HG02840 (cell line): Measurements from ENCODE around the gene AMN.
"Not testable (repeated sequence)": the region's sequence is repeated elsewhere in the genome, so short reads cannot be mapped to it uniquely, and the experiment has no call there.

Experiments
- ATAC-seq: cut with Tn5 transposase; IDR thresholded peaks from one replicate; pipeline ENCODE4 v1.9.1; 2021; ENCODE audit warnings: mild to moderate bottlenecking, moderate library complexity, moderate number of reproducible peaks; ENCODE audit not compliant: unreplicated experiment, low FRiP score

AMN gene

GRCh38 chr14:102922490-102923200 is at the start of gene AMN:
AMN (plus strand) TSS chr14:102922663; CDS start chr14:102922689, 26 bp downstream.
- ATAC-seq: no peak

- no peak for ATAC-seq
These were observed 49.3 kb upstream of the AMN start for GRCh38 chr14:102873131-102873530.

GRCh38 chr14:102873546-102874061 is 48.9 kb upstream of the AMN start:
- ATAC-seq: no peak

GRCh38 chr14:102875652-102876051 is 46.8 kb upstream of the AMN start:
- ATAC-seq: no peak

GRCh38 chr14:102877511-102877910 is 45.0 kb upstream of the AMN start:
- not testable (repeated sequence) for ATAC-seq

- no peak for ATAC-seq
These were observed 44.1 kb upstream of the AMN start for GRCh38 chr14:102878174-102878969.

- ATAC-seq: no peak
These were observed 43.4 kb upstream of the AMN start for GRCh38 chr14:102878970-102879460.

GRCh38 chr14:102882226-102882906 is 40.1 kb upstream of the AMN start:
- ATAC-seq: no peak

GRCh38 chr14:102883089-102883541 is 39.3 kb upstream of the AMN start:
- no peak for ATAC-seq

GRCh38 chr14:102883554-102883953 is 38.9 kb upstream of the AMN start:
- ATAC-seq: no peak

GRCh38 chr14:102885737-102886447 is 36.6 kb upstream of the AMN start:
- no peak for ATAC-seq

- no peak for ATAC-seq
These were observed 33.7 kb upstream of the AMN start for GRCh38 chr14:102888748-102889147.

GRCh38 chr14:102889615-102890014 is 32.8 kb upstream of the AMN start:
- ATAC-seq: no peak

GRCh38 chr14:102891111-102891510 is 31.4 kb upstream of the AMN start:
- ATAC-seq: no peak

GRCh38 chr14:102891556-102891955 is 30.9 kb upstream of the AMN start:
- no peak for ATAC-seq

- no peak for ATAC-seq
These were observed 29.8 kb upstream of the AMN start for GRCh38 chr14:102892651-102893050.

- ATAC-seq: no peak
These were observed 29.0 kb upstream of the AMN start for GRCh38 chr14:102893452-102893851.

- ATAC-seq: not testable (repeated sequence)
These were observed 25.7 kb upstream of the AMN start for GRCh38 chr14:102896735-102897134.

- no peak for ATAC-seq
These were observed 25.0 kb upstream of the AMN start for GRCh38 chr14:102897299-102898027.
